ENCODE measurements around the gene ROR1.

The ROR1 gene

GRCh38 chr1:63968663-63969440 is 195.0 kb downstream of the ROR1 start:
- no peak for DNase-seq (ENCODE audit: low read depth)
- H3K4me3 ChIP-seq (ENCODE audit: low read depth, low read length), result no peak overlapping the region
- TF ChIP-seq MYC (IDR thresholded peaks at IDR 0.05; ENCODE audit: low read depth, low read length) (no peak), POLR2A (IDR thresholded peaks at IDR 0.05; ENCODE audit: extremely low read depth, insufficient read length) (no peak)
- TF ChIP-seq, protein P1, sequence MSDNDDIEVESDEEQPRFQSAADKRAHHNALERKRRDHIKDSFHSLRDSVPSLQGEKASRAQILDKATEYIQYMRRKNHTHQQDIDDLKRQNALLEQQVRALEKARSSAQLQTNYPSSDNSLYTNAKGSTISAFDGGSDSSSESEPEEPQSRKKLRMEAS (IDR thresholded peaks at IDR 0.05; ENCODE audit: low read depth, low read length), result no peak
- TF ChIP-seq, protein P2, sequence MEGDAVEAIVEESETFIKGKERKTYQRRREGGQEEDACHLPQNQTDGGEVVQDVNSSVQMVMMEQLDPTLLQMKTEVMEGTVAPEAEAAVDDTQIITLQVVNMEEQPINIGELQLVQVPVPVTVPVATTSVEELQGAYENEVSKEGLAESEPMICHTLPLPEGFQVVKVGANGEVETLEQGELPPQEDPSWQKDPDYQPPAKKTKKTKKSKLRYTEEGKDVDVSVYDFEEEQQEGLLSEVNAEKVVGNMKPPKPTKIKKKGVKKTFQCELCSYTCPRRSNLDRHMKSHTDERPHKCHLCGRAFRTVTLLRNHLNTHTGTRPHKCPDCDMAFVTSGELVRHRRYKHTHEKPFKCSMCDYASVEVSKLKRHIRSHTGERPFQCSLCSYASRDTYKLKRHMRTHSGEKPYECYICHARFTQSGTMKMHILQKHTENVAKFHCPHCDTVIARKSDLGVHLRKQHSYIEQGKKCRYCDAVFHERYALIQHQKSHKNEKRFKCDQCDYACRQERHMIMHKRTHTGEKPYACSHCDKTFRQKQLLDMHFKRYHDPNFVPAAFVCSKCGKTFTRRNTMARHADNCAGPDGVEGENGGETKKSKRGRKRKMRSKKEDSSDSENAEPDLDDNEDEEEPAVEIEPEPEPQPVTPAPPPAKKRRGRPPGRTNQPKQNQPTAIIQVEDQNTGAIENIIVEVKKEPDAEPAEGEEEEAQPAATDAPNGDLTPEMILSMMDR (IDR thresholded peaks at IDR 0.05; ENCODE audit: low read depth, low read length), result no peak

DNA sequence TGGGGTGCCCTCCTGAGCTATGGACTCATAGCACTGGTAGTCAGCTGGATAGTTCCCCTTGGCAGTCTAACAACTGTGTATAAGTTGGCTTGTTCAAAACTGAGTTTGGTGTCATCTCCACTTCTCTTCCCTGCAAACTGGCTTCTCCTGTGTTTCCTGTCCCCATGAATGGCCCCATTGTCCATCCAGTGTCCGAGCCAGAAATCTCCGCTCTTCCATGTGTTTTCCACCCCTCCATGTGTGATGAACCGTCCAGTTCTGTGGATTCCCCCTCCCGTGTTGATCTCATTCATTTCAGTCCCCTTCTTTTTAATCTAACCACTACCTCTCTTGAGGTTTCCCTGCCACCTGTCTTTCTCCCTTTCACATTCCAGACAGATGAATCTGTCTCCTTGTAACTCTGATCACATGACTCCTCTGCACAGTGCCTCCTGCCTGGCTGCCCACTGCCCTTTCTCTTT is 195.7 kb downstream of the ROR1 start:
- DNase-seq (ENCODE audit: low read depth), result no peak
- no peak for TF ChIP-seq MYC (IDR thresholded peaks at IDR 0.05; ENCODE audit: low read depth, low read length)
- TF ChIP-seq, protein P1 (IDR thresholded peaks at IDR 0.05; ENCODE audit: low read depth, low read length), result no peak
- TF ChIP-seq POLR2A (IDR thresholded peaks at IDR 0.05; ENCODE audit: extremely low read depth, insufficient read length), result no peak
- TF ChIP-seq, protein P2 (IDR thresholded peaks at IDR 0.05; ENCODE audit: low read depth, low read length), result no peak
- H3K4me3 ChIP-seq (ENCODE audit: low read depth, low read length), result no peak overlapping the region

DNA sequence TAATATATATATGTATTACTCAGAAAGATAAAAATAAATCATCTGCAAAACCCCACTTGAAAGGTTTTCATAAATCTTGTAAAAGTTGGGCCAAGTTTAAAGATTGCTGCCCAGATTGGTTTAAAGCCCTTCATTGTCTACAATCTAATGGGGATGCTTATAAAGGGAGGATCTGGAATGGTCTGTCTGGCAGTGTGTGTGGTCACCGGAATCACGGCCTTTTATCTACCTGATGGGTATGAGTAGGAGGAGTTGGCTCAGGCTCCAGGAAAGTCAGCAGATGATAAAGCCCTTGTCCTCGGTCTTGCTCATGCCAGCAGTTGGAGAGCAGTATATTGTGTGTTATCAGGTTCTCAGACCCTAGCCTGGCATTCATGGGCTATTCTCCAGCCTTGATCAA is 197.7 kb downstream of the ROR1 start:
- TF ChIP-seq, protein P2 (IDR thresholded peaks at IDR 0.05; ENCODE audit: low read depth, low read length), result no peak
- TF ChIP-seq, protein P1 (IDR thresholded peaks at IDR 0.05; ENCODE audit: low read depth, low read length), result no peak
- no peak for TF ChIP-seq POLR2A (IDR thresholded peaks at IDR 0.05; ENCODE audit: extremely low read depth, insufficient read length)
- no peak for TF ChIP-seq MYC (IDR thresholded peaks at IDR 0.05; ENCODE audit: low read depth, low read length)
- no peak overlapping the region for H3K4me3 ChIP-seq (ENCODE audit: low read depth, low read length)
- no peak for DNase-seq (ENCODE audit: low read depth)

DNA sequence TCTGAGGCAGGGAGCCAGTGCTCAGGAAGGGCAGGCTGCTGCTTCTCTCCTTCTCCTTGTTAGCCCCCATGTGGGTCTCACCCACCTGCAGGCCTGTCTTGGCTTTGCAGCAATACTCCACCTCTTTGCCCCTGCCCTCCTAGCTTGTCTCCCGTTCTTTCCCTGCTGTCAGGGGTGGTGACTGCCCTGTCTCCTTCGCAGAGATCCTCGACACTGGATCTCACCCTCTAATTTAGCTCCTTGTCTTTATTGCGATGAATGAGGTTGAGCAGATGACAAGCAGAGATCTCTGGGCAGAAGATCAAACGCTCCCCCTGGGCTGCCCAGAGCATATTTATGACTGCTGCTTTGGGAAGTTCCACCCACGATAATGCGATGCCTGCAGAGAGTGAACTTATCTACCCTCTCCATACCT is 199.2 kb downstream of the ROR1 start:
- DNase-seq (ENCODE audit: low read depth), result no peak
- no peak overlapping the region for H3K4me3 ChIP-seq (ENCODE audit: low read depth, low read length)
- TF ChIP-seq, protein P1 (IDR thresholded peaks at IDR 0.05; ENCODE audit: low read depth, low read length), result no peak
- TF ChIP-seq POLR2A (IDR thresholded peaks at IDR 0.05; ENCODE audit: extremely low read depth, insufficient read length) (no peak), MYC (IDR thresholded peaks at IDR 0.05; ENCODE audit: low read depth, low read length) (no peak)
- TF ChIP-seq, protein P2 (IDR thresholded peaks at IDR 0.05; ENCODE audit: low read depth, low read length), result no peak

DNA sequence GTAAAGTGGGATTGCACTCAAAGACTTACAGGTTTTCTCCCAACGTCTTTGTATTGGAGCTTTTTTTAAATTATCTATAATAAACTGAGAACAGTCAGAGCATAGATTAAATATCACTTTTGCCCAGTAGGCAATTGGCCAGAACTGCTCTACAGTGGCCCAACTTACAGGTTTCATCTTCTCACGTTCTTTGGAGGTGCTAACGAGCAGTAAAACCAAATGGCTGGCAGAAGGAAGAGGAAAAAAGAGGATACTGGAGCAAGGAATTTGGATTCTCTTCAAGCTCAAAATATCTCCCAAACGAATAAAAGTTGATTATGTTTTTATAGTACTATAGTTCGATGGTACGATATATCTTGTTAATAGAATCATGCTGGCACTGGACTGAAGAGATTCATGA is 201.1 kb downstream of the ROR1 start:
- H3K4me3 ChIP-seq (ENCODE audit: low read depth, low read length), result no peak overlapping the region
- DNase-seq (ENCODE audit: low read depth), result no peak
- TF ChIP-seq MYC (IDR thresholded peaks at IDR 0.05; ENCODE audit: low read depth, low read length) (no peak), POLR2A (IDR thresholded peaks at IDR 0.05; ENCODE audit: extremely low read depth, insufficient read length) (no peak)
- TF ChIP-seq, protein P2 (IDR thresholded peaks at IDR 0.05; ENCODE audit: low read depth, low read length), result no peak
- TF ChIP-seq, protein P1 (IDR thresholded peaks at IDR 0.05; ENCODE audit: low read depth, low read length), result no peak
